ENCODE results near the gene HLF.

Gene HLF

GRCh38 chr17:55316499-55316898, 51.7 kb downstream of the HLF start:
- H3K27ac ChIP-seq = no peak overlapping the region
- DNase-seq = no peak
- H3K36me3 ChIP-seq = no peaks in the 10 kb centered on the region
- H3K4me3 ChIP-seq (ENCODE audit: low read depth, low read length) = no peak overlapping the region
- no peak for TF ChIP-seq CTCF (IDR thresholded peaks at IDR 0.05; ENCODE audit: low read depth, low read length)
- no peaks in the 10 kb centered on the region for H3K27me3 ChIP-seq (ENCODE audit: insufficient read depth, low read depth, severe bottlenecking)
- no peaks in the 10 kb centered on the region for H3K9me3 ChIP-seq (ENCODE audit: severe bottlenecking)

GRCh38 chr17:55317284-55317683, 52.5 kb downstream of the HLF start:
- no peak overlapping the region for H3K27ac ChIP-seq
- H3K36me3 ChIP-seq = no peaks in the 10 kb centered on the region
- no peaks in the 10 kb centered on the region for H3K27me3 ChIP-seq (ENCODE audit: insufficient read depth, low read depth, severe bottlenecking)
- no peaks in the 10 kb centered on the region for H3K9me3 ChIP-seq (ENCODE audit: severe bottlenecking)
- no peak overlapping the region for H3K4me3 ChIP-seq (ENCODE audit: low read depth, low read length)
- no peak for TF ChIP-seq CTCF (IDR thresholded peaks at IDR 0.05; ENCODE audit: low read depth, low read length)
- DNase-seq = no peak

- TF ChIP-seq CTCF (IDR thresholded peaks at IDR 0.05; ENCODE audit: low read depth, low read length) = no peak
Measured at GRCh38 chr17:55318081-55318480, 53.3 kb downstream of the HLF start.

GRCh38 chr17:55318715-55319487, 54.1 kb downstream of the HLF start:
- Histone ChIP-seq H3K27me3 (ENCODE audit: insufficient read depth, low read depth, severe bottlenecking) (no peaks in the 10 kb centered on the region), H3K9me3 (ENCODE audit: severe bottlenecking) (no peaks in the 10 kb centered on the region), H3K27ac (no peak overlapping the region), H3K36me3 (no peaks in the 10 kb centered on the region), H3K4me3 (ENCODE audit: low read depth, low read length) (no peak overlapping the region)
- TF ChIP-seq CTCF (IDR thresholded peaks at IDR 0.05; ENCODE audit: low read depth, low read length) = no peak
- DNase-seq = no peak

More at GRCh38 chr17:55318081-55318480, 53.3 kb downstream of the HLF start:
- no peaks in the 10 kb centered on the region for H3K36me3 ChIP-seq
- H3K27me3 ChIP-seq (ENCODE audit: insufficient read depth, low read depth, severe bottlenecking) = no peaks in the 10 kb centered on the region
- H3K4me3 ChIP-seq (ENCODE audit: low read depth, low read length) = no peak overlapping the region
- DNase-seq = no peak
- H3K9me3 ChIP-seq (ENCODE audit: severe bottlenecking) = no peaks in the 10 kb centered on the region
- H3K27ac ChIP-seq = no peak overlapping the region

GRCh38 chr17:55319933-55320593, 55.3 kb downstream of the HLF start:
- Histone ChIP-seq H3K27ac (no peak overlapping the region), H3K4me3 (ENCODE audit: low read depth, low read length) (no peak overlapping the region), H3K36me3 (no peaks in the 10 kb centered on the region), H3K9me3 (ENCODE audit: severe bottlenecking) (no peaks in the 10 kb centered on the region), H3K27me3 (ENCODE audit: insufficient read depth, low read depth, severe bottlenecking) (no peaks in the 10 kb centered on the region)
- no peak for TF ChIP-seq CTCF (IDR thresholded peaks at IDR 0.05; ENCODE audit: low read depth, low read length)
- no peak for DNase-seq
